HCT116 (cell line): ENCODE results near the gene SARNP.

Experiments
- EZH2 ChIP-seq: fragments of 200-600 bp; sonication (generic); IDR thresholded peaks from 2 replicates; pipeline ENCODE4 v1.6.1; 2017; ENCODE audit warnings: antibody characterized with exemption, mixed run types
- POLR2A ChIP-seq: IDR thresholded peaks from 2 replicates; pipeline ENCODE4 v1.7.0; 2011; ENCODE audit warnings: borderline replicate concordance; ENCODE audit not compliant: insufficient read depth, insufficient read length; ENCODE audit errors: extremely low read depth
- POLR2AphosphoS5 ChIP-seq: IDR thresholded peaks from 2 replicates; pipeline ENCODE4 v1.6.1; 2011; ENCODE audit warnings: mild to moderate bottlenecking, low read depth, low read length, moderate library complexity

- TF ChIP-seq POLR2AphosphoS5: no peak
- no peak for TF ChIP-seq EZH2
- TF ChIP-seq POLR2A: no peak
Measured at GRCh38 chr12:55734595-55734994, 82.9 kb downstream of the SARNP start.
